Measurements from ENCODE around the gene CCDC174.

GRCh38 chr3:14691719-14692118 is 40.2 kb downstream of the CCDC174 start:
- no peak for TF ChIP-seq CTCF (conservative IDR thresholded peaks at IDR 0.05; ENCODE audit: low read depth, low read length)
- no peak for TF ChIP-seq RAD21 (IDR thresholded peaks at IDR 0.05; ENCODE audit: low read length)
- no peak for TF ChIP-seq RCOR1 (IDR thresholded peaks at IDR 0.05; ENCODE audit: insufficient replicate concordance, low read length)
- no peak for TF ChIP-seq MXI1 (IDR thresholded peaks at IDR 0.05; ENCODE audit: borderline replicate concordance, low read depth, low read length)
- no peak for TF ChIP-seq MAFK (IDR thresholded peaks at IDR 0.05; ENCODE audit: low read depth, low read length)
- TF ChIP-seq POLR2A (IDR thresholded peaks at IDR 0.05; ENCODE audit: low read depth, low read length): no peak
- no peak for TF ChIP-seq CEBPB (IDR thresholded peaks at IDR 0.05; ENCODE audit: low read depth, low read length)
- TF ChIP-seq NFE2L2 (IDR thresholded peaks at IDR 0.05; ENCODE audit: low read depth, low read length): no peak
- TF ChIP-seq FOS (IDR thresholded peaks at IDR 0.05; ENCODE audit: low read depth, low read length): no peak

Measured in IMR-90 (cell line).